Neural progenitor cell (in vitro differentiated cells): Measurements from ENCODE around the gene GPR61.

Experiments used
- CTCF ChIP-seq: fragments of 200-600 bp; sonication (generic); IDR thresholded peaks from 2 replicates; pipeline ENCODE4 v1.5.1; 2017; ENCODE audit warnings: antibody characterized with exemption, mild to moderate bottlenecking
- EZH2 ChIP-seq: fragments of 200-600 bp; sonication (generic); IDR thresholded peaks from 2 replicates; pipeline ENCODE4 v1.6.1; 2017; ENCODE audit warnings: antibody characterized with exemption, mild to moderate bottlenecking, moderate library complexity

GRCh38 chr1:109521002-109521951 lies 18.4 kb upstream of the GPR61 start:
- no peak for TF ChIP-seq CTCF
- no peak for TF ChIP-seq EZH2
